HG03460 (cell line): ENCODE data around the gene MYL2.

ENCODE experiments used
- ATAC-seq: cut with Tn5 transposase; IDR thresholded peaks from one replicate; pipeline ENCODE4 v1.9.1; 2021; ENCODE audit not compliant: unreplicated experiment

Gene MYL2

GRCh38 chr12:110901401-110901800 is 19.0 kb downstream of the MYL2 start:
- ATAC-seq: no peak

GRCh38 chr12:110896559-110896958 is 23.8 kb downstream of the MYL2 start:
- ATAC-seq: no peak

- no peak for ATAC-seq
These were observed 26.4 kb downstream of the MYL2 start for GRCh38 chr12:110893956-110894355.

- no peak for ATAC-seq
These were observed 31.0 kb downstream of the MYL2 start for GRCh38 chr12:110889361-110889760.

GRCh38 chr12:110888256-110888991 is 32.0 kb downstream of the MYL2 start:
- no peak for ATAC-seq

- ATAC-seq: no peak
These were observed 35.1 kb downstream of the MYL2 start for GRCh38 chr12:110885152-110885840.

GRCh38 chr12:110883251-110883650 is 37.1 kb downstream of the MYL2 start:
- ATAC-seq: no peak

GRCh38 chr12:110880651-110881050 is 39.7 kb downstream of the MYL2 start:
- ATAC-seq: no peak

- ATAC-seq: no peak
These were observed 45.6 kb downstream of the MYL2 start for GRCh38 chr12:110874781-110875180.

- ATAC-seq: no peak
These were observed 46.0 kb downstream of the MYL2 start for GRCh38 chr12:110874351-110874750.

- ATAC-seq: no peak
These were observed 48.3 kb downstream of the MYL2 start for GRCh38 chr12:110872100-110872499.

GRCh38 chr12:110869803-110870202 is 50.6 kb downstream of the MYL2 start:
- ATAC-seq: no peak

- no peak for ATAC-seq
These were observed 51.4 kb downstream of the MYL2 start for GRCh38 chr12:110869026-110869425.

GRCh38 chr12:110865521-110865920 is 54.9 kb downstream of the MYL2 start:
- ATAC-seq: no peak

- no peak for ATAC-seq
These were observed 57.2 kb downstream of the MYL2 start for GRCh38 chr12:110863161-110863560.

GRCh38 chr12:110862329-110862728 is 58.0 kb downstream of the MYL2 start:
- ATAC-seq: no peak

GRCh38 chr12:110861729-110862128 is 58.6 kb downstream of the MYL2 start:
- no peak for ATAC-seq
